Activated T-cell treated with anti-CD3 and anti-CD28 coated beads for 4 hours (primary cell): ENCODE data around the gene GADD45GIP1.

ENCODE experiments used
- DNase-seq: peaks from one replicate; pipeline ENCODE4 v3.0.0-alpha.2; 2020

The GADD45GIP1 gene

GRCh38 chr19:12956446-12957388 lies at the start of gene GADD45GIP1:
Gene GADD45GIP1 (minus strand): TSS chr19:12957223. CDS start chr19:12957212, 11 bp downstream.
- peak; percentile 80 for DNase-seq

DNA sequence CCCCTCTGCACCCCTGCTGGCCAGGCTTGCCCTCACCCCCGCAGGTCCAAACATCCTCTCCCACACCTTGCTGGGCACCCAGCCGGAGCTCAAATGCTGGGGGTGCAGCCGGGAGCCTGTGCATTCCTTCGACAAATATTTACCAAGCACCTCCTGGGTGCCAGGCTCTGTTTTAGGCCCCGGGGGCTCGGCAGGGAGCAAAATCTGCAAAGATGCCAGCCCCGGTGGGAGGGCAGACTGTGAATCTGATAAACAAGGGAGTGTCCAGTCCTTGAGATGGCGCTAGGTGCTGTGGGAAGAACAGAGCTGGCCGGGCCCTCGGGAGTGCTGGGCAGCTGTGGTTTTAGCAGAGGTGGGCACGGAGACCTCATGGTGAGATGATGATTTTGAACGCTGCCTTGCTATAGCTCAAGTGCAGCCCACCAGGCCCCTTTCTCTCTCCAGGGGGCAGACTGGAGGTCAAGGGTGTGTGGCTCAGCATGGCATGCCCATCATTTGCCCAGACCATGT lies 48.9 kb upstream of the GADD45GIP1 start:
- DNase-seq: no peak

GRCh38 chr19:13005253-13005652 lies 48.2 kb upstream of the GADD45GIP1 start:
- DNase-seq: no peak

DNA sequence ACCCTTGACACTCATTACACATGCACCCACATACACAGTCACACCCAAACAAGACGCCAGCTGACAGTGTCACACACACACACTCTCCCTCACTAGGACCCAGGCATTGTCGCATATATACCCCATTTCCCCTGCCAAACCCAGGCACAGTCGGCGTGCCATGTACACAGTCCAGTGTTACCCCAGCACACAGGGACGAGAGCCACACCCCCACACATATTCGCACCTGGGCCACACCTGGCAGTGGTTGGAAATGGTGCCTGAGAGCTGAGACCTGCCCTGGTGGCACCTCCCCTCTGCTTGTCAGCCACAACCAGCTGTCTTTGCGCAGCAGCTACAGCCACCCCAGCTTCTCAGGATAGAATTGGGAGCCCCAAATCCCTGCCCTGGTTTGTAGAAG lies 47.2 kb upstream of the GADD45GIP1 start:
- no peak for DNase-seq

GRCh38 chr19:13003081-13003480 lies 46.1 kb upstream of the GADD45GIP1 start:
- no peak for DNase-seq

- no peak for DNase-seq
Observed at GRCh38 chr19:13002166-13002898, 45.3 kb upstream of the GADD45GIP1 start.

DNA sequence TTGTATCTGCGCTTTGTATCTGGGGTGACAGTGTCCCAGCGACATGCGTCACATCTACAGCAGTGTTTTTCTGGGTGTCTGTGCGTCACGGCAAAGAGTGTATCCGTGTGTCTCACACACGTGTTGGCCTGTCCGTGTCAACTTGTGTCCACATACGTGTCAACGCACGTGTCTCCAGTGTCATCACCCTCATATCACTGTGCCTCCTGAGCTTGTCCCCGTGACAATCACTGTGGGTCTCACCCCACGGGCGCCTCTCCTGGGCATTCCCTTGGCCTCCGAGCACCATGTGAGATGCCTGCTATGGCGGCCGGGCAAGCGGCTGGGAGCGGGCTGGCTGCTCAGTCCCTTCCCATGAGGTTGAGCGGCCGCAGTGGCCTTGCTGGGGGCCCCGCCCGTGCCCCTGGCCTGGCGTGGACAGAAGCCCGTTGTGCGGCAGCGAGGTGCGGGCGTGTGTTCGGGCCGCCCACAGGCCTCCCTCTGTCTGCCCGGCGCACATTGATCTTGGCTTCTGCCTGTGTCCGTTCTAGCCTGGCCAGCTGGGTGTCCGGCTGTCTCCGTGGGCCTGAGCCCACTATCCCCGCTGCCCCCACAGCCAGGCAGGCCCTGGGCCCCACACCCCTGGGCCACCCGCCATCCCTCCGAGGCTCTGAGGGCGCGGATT lies 44.6 kb upstream of the GADD45GIP1 start:
- DNase-seq: no peak

- no peak for DNase-seq
Observed at GRCh38 chr19:13001166-13001501, 44.1 kb upstream of the GADD45GIP1 start.

DNA sequence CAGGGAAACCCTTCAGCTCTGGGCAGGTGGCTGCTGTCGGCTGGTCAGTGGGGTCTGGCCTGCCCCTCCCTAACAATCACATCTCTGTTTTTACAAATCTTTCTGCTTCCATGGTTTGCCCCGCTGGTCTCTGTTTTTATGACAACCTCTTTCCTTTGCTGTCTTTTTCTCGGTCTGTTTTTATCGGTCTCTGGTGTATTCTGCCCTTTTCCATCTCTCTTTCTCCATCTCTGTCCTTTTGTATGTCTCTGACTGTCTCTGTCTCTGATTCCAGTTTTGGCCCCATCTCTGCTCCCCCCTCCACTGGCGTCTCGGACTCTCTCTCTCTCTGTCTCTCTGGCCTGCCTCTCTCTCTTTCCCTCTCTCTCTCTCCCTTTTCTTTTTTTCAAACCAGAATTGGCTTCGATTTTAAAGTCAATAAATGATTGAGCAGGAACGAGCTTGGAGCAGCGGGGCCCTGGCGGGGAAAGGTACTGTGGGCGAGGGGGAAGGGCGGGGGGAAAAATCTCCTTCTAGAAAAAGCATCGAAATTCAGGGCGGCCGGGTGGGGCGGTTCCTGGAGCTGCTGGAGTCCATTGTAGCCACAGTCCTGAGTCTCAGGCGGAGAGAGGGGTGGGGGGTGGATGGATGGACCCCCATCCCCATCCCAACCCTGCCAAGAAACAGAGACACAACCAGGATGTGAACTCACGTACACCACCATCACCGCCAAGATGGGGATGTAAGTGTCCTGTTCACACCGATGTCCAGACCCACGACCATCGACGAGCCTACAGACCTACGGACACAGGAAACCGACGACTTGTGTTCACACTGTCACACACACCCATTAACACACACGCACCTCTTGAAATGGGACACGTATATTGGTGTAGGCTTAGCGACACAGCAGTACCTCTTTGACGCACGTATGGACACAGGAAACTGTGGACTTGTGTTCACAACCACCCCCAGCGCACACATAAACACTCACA lies 41.2 kb upstream of the GADD45GIP1 start:
- DNase-seq: no peak

- no peak for DNase-seq
Observed at GRCh38 chr19:12997179-12997966, 40.4 kb upstream of the GADD45GIP1 start.

DNA sequence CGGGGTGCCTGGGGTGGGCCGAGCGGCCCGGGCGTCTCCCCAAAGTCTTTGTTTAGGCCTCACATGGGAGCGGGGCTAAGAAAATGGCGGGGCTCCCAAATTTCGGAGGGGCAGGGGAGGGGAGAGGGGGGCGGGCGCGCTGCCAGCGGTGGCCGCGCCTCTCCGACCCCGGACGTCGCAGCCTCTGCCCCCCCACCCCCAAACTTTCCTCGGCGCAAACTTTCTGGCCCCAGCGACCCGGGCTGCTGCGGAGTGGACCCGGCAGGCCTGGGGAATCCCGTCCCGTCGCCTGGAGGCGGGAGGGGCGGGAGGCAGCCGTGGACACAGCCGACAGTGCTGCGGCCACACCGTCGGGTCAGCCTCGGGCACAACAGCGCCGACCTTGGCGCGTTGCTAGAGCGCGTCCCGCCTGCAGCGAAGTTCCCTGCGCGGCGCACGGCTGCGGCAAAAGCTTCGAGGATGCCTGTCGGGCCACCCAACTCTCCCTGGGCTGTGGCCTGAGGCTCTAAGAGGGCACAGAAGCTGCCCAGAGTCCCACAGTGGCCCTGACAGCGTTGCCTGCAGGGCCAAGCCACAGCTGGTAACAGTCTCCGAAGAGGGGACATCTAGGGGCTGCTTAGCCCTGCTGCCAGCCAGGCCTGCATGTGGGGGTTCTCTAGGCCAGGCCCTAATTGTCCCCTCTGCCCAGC lies 39.5 kb upstream of the GADD45GIP1 start:
- no peak for DNase-seq

GRCh38 chr19:12995596-12996405 lies 38.8 kb upstream of the GADD45GIP1 start:
- DNase-seq: no peak

- DNase-seq: peak; percentile 63
Observed at GRCh38 chr19:12994701-12995595, 37.9 kb upstream of the GADD45GIP1 start, which contains the start of gene NFIX. Gene NFIX (plus strand): TSS chr19:12995475. CDS start chr19:12995838, 363 bp downstream.

- no peak for DNase-seq
Observed at GRCh38 chr19:12993562-12993961, 36.5 kb upstream of the GADD45GIP1 start.

GRCh38 chr19:12992729-12993128 lies 35.7 kb upstream of the GADD45GIP1 start:
- no peak for DNase-seq

GRCh38 chr19:12991296-12991695 lies 34.3 kb upstream of the GADD45GIP1 start:
- DNase-seq: no peak

DNA sequence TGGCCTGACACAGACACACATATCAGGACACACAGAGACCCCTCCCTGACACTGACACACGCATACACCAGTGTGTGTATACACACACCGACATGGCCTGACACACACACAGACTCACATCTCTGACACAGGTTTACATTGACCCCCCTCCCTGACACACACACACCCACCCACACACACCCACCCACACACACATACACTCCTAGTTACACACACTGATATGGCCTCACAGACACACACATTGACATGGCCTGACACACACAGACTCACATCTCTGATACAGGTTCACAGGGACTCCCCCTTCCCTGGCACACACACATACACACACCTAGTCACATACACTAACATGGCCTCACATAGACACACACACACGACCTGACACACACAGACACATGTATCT lies 33.8 kb upstream of the GADD45GIP1 start:
- no peak for DNase-seq

DNA sequence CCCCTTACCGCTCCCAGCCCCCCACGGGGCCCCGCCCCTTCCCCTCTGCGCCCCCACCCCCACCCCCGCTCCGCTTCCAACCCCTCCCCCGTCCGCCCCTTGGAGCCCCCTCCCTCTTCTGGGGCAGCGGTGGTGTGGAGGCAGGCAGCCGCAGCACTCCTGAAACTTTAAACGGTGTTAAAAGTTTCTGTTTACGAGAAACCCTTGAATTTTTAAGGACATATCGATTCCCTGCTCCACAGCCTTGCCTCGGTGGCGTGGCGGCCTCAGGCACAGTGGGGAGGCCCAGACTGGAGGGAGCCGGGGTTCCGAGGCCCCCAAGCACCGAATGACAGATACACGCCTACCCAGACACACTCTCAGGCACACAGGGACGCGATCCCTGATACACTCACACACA lies 33.4 kb upstream of the GADD45GIP1 start:
- DNase-seq: no peak
